Suprapubic skin (tissue), 4 donors: ENCODE results near the gene KHDRBS2. TPM values are rescaled to one million over a fixed set of nuclear protein-coding genes. Genes with fewer than 3 reads are reported as not detected.

Experiments
- DNase-seq, 2 donors: peaks; one replicate each; pipeline ENCODE4 v3.0.0-alpha.2; 2019; ENCODE audit warnings: low spot score in 2 of 2
- H3K27ac ChIP-seq: fragments of 200-600 bp; sonication (generic); one replicate; pipeline ENCODE4 v1.5.1; 2019
- H3K27me3 ChIP-seq: fragments of 200-600 bp; sonication (generic); one replicate; pipeline ENCODE4 v1.5.1; 2019
- H3K36me3 ChIP-seq: fragments of 200-600 bp; sonication (generic); one replicate; pipeline ENCODE4 v1.5.1; 2019
- H3K4me1 ChIP-seq: fragments of 200-600 bp; sonication (generic); one replicate; pipeline ENCODE4 v1.5.1; 2019
- H3K4me3 ChIP-seq: fragments of 200-600 bp; sonication (generic); one replicate; pipeline ENCODE4 v1.5.1; 2019; ENCODE audit warnings: mild to moderate bottlenecking
- H3K9me3 ChIP-seq: fragments of 200-600 bp; sonication (generic); one replicate; pipeline ENCODE4 v1.5.1; 2019
- EP300 ChIP-seq: sonication (generic); formaldehyde crosslinking; IDR thresholded peaks from one replicate; pipeline ENCODE4 v1.6.1; 2017; ENCODE audit warnings: antibody characterized with exemption
- POLR2A ChIP-seq, 2 donors: fragments of 450-650 bp; IDR thresholded peaks; one replicate each; pipeline ENCODE4 v1.6.1; 2017; ENCODE audit warnings: antibody characterized with exemption in 2 of 2, mild to moderate bottlenecking in 2 of 2, moderate library complexity in 2 of 2
- POLR2AphosphoS5 ChIP-seq, 3 donors: sonication (generic); formaldehyde crosslinking; IDR thresholded peaks; one replicate each; pipeline ENCODE4 v1.6.1; 2017; ENCODE audit warnings: antibody characterized with exemption in 3 of 3
- WGBS: methylation state at CpG from one replicate; pipeline ENCODE4 v1.1.5; 2018; 5-methylcytosine and 5-hydroxymethylcytosine counted together
- total RNA-seq, 4 donors: library from RNA; depleted of rRNA; stranded (reverse); fragments of >200 nt; gene quantifications; one replicate each; pipeline ENCODE4 v1.1.0, GENCODE V29; 2016
- TF ChIP-seq, protein P1 (sequence below), 2 donors: fragments of 200-600 bp in 1 of 2; fragments of 450-650 bp in 1 of 2; sonication (generic) in 1 of 2; IDR thresholded peaks; one replicate each; pipeline ENCODE4 v1.5.1; 2016 to 2019; ENCODE audit warnings: antibody characterized with exemption in 2 of 2, mild to moderate bottlenecking in 1 of 2, moderate library complexity in 1 of 2

KHDRBS2 gene
- total RNA-seq, 4 donors from 2014 or later: not detected

DNA sequence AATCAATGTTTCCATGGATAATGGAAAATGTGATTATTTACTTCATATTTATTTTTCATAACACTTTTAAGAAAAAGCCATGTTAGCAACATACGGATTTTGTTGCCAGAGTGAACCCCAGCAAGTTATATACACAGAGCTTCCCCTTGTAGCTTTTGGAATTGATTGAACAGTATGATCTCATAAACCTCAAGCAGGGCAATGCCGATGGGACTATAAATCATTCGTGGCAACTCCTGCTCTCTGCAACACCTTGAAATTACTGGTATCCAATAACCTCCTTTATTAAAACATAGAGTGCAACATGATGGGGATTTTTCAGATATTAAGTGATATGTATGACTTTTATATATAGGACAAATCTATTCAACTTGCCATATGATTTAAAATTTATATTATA, 428.5 kb downstream of the KHDRBS2 start:
- Histone ChIP-seq H3K36me3 (no peaks in the 10 kb centered on the region), H3K4me3 (no peak overlapping the region), H3K9me3 (peaks cover 20% of the 10 kb centered on the region), H3K27me3 (no peaks in the 10 kb centered on the region), H3K4me1 (no peaks in the 10 kb centered on the region), H3K27ac (no peak overlapping the region)
- no peak for DNase-seq
- WGBS: 82% methylated on average over 3 of the region's 3 CpGs
- TF ChIP-seq EP300 (no peak), POLR2A (IDR thresholded peaks at IDR 0.05) (no peak), POLR2AphosphoS5 (IDR thresholded peaks at IDR 0.05) (no peak)
- TF ChIP-seq, protein P1, sequence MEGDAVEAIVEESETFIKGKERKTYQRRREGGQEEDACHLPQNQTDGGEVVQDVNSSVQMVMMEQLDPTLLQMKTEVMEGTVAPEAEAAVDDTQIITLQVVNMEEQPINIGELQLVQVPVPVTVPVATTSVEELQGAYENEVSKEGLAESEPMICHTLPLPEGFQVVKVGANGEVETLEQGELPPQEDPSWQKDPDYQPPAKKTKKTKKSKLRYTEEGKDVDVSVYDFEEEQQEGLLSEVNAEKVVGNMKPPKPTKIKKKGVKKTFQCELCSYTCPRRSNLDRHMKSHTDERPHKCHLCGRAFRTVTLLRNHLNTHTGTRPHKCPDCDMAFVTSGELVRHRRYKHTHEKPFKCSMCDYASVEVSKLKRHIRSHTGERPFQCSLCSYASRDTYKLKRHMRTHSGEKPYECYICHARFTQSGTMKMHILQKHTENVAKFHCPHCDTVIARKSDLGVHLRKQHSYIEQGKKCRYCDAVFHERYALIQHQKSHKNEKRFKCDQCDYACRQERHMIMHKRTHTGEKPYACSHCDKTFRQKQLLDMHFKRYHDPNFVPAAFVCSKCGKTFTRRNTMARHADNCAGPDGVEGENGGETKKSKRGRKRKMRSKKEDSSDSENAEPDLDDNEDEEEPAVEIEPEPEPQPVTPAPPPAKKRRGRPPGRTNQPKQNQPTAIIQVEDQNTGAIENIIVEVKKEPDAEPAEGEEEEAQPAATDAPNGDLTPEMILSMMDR (IDR thresholded peaks at IDR 0.05): no peak

DNA sequence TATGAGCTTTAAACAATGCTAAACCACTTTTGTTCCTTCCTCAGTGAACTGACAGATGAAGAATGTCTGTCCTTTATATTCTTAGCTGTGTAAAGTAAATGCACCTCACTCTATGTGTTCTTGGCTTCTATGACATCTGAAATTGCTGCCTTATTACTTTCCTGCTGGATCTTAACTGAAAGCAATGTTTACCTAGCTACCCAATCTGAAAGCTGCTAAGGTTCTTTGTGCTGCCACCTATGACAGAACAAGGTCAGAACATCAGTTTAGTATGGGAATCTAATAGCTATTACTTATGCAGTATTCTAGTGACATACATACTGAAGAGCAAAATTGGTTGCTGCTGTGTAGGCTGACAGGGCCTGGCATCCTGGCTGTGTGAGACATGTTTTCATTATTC, 444.1 kb downstream of the KHDRBS2 start:
- no peak for DNase-seq
- no peak overlapping the region for H3K4me3 ChIP-seq
- TF ChIP-seq POLR2AphosphoS5 (IDR thresholded peaks at IDR 0.05) (no peak), EP300 (no peak), POLR2A (IDR thresholded peaks at IDR 0.05) (no peak)
- TF ChIP-seq, protein P1 (IDR thresholded peaks at IDR 0.05): no peak
- H3K4me1 ChIP-seq: no peaks in the 10 kb centered on the region
- peaks cover 3% of the 10 kb centered on the region for H3K9me3 ChIP-seq
- no peaks in the 10 kb centered on the region for H3K27me3 ChIP-seq
- no peak overlapping the region for H3K27ac ChIP-seq
- H3K36me3 ChIP-seq: no peaks in the 10 kb centered on the region

GRCh38 chr6:61835237-61835636, 450.8 kb downstream of the KHDRBS2 start:
- Histone ChIP-seq H3K4me1 (no peaks in the 10 kb centered on the region), H3K27me3 (no peaks in the 10 kb centered on the region), H3K4me3 (no peak overlapping the region), H3K27ac (no peak overlapping the region), H3K36me3 (no peaks in the 10 kb centered on the region), H3K9me3 (no peaks in the 10 kb centered on the region)
- WGBS: 52% methylated on average over 2 of the region's 2 CpGs
- no peak for TF ChIP-seq POLR2AphosphoS5 (IDR thresholded peaks at IDR 0.05)
- no peak for TF ChIP-seq POLR2A (IDR thresholded peaks at IDR 0.05)
- TF ChIP-seq, protein P1 (IDR thresholded peaks at IDR 0.05): no peak
- no peak for TF ChIP-seq EP300
- no peak for DNase-seq

DNA sequence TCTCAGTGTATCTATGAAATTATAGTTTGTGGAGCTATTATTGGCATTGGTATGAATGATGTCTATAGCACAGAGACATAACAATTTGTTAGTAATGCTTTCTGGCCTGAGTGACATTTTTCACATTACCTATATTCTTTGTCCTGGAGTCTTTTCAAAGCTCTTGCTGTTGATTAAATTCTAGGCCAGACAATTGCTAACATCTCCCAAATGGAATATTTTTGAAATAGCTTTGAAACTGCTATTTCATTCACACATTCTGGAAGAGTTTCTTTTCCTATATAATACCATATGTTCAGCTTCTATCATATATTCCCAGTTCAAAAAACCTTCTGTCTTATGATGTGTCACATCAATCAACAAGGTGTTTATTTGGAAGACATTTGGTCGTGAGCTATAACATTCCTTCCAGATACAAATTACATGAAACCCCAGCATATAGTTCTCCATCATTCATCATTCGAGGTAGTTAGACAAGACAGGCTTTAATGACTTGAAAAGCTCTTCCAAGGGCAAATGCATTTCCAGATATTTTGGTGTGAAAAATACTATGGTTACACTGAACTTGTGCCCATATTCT, 452.8 kb downstream of the KHDRBS2 start:
- 49% methylated on average over 2 of the region's 2 CpGs for WGBS
- no peak for TF ChIP-seq POLR2A (IDR thresholded peaks at IDR 0.05)
- no peak for TF ChIP-seq POLR2AphosphoS5 (IDR thresholded peaks at IDR 0.05)
- no peaks in the 10 kb centered on the region for H3K4me1 ChIP-seq

GRCh38 chr6:61817716-61818115, 468.3 kb downstream of the KHDRBS2 start:
- no peak for DNase-seq
- no peak overlapping the region for H3K27ac ChIP-seq
- peaks cover 5% of the 10 kb centered on the region for H3K9me3 ChIP-seq
- WGBS: 37% methylated on average over 2 of the region's 2 CpGs
- H3K27me3 ChIP-seq: no peaks in the 10 kb centered on the region
- no peaks in the 10 kb centered on the region for H3K36me3 ChIP-seq
- no peaks in the 10 kb centered on the region for H3K4me1 ChIP-seq
- H3K4me3 ChIP-seq: no peak overlapping the region
- TF ChIP-seq, protein P1 (IDR thresholded peaks at IDR 0.05): no peak
- TF ChIP-seq POLR2A (IDR thresholded peaks at IDR 0.05) (no peak), POLR2AphosphoS5 (IDR thresholded peaks at IDR 0.05) (no peak), EP300 (no peak)

More for the DNA sequence above, 452.8 kb downstream of the KHDRBS2 start:
- no peaks in the 10 kb centered on the region for H3K27me3 ChIP-seq
- no peaks in the 10 kb centered on the region for H3K9me3 ChIP-seq
- no peak overlapping the region for H3K27ac ChIP-seq
- no peak overlapping the region for H3K4me3 ChIP-seq
- DNase-seq: no peak
- H3K36me3 ChIP-seq: no peaks in the 10 kb centered on the region

DNA sequence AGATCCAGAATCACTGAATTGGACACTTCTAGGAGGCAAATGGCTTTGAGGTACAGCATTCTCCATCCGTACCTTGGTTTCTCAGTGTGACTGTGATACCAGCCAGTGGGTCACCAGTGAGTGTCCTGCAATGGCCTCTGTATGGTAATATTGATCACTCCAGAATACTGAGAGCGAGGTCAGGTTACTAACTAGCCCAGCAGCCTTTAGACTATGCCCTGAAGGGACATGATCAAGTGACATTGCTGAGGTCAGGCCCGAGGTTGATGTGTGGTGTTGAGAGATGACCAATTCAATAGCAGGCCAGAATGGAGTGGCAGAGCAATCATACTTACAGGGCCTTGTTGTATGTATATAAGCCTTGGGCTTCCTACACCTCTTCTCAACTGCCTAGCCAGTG, 476.0 kb downstream of the KHDRBS2 start:
- 54% methylated on average over 3 of the region's 3 CpGs for WGBS
- Histone ChIP-seq H3K27ac (no peak overlapping the region), H3K9me3 (no peaks in the 10 kb centered on the region), H3K4me1 (no peaks in the 10 kb centered on the region), H3K4me3 (no peak overlapping the region), H3K36me3 (no peaks in the 10 kb centered on the region), H3K27me3 (no peaks in the 10 kb centered on the region)
- TF ChIP-seq POLR2A (IDR thresholded peaks at IDR 0.05) (no peak), EP300 (no peak), POLR2AphosphoS5 (IDR thresholded peaks at IDR 0.05) (no peak)
- TF ChIP-seq, protein P1 (IDR thresholded peaks at IDR 0.05): no peak
- no peak for DNase-seq
